Measurements from ENCODE around the gene PLXNA2.

Gene PLXNA2

GRCh38 chr1:208280681-208281450 lies 36.7 kb upstream of the PLXNA2 start:
- ChIA-PET CTCF (no interaction called here), POLR2A (no interaction called here)
- peaks cover 0 to 19% (median 0%) of the 10 kb centered on the region in 5 experiments for H3K27me3 ChIP-seq (replicated peaks in 2 of 5; ENCODE audit: control insufficient read depth in 4 of 5, insufficient read depth in 5 of 5, low read length in 4 of 5)
- no peaks in the 10 kb centered on the region for H3K4me1 ChIP-seq (ENCODE audit: control extremely low read depth in 1 of 4, control insufficient read depth in 4 of 4, insufficient read depth in 4 of 4, low read length in 3 of 4)
- peak in 2 of 3 donors; percentile 6 to 31 for DNase-seq
- no peaks in the 10 kb centered on the region for H3K36me3 ChIP-seq (ENCODE audit: control insufficient read depth in 4 of 4, insufficient read depth in 4 of 4, low read length in 3 of 4)
- no peak overlapping the region for H3K27ac ChIP-seq (ENCODE audit: insufficient read depth in 1 of 2, low read depth in 1 of 2, low read length in 2 of 2, poor library complexity in 1 of 2, severe bottlenecking in 2 of 2)
- H3K4me3 ChIP-seq (ENCODE audit: control insufficient read depth in 1 of 7, extremely low read depth in 1 of 7, insufficient read depth in 4 of 7, low read depth in 2 of 7, low read length in 6 of 7): no peak overlapping the region
- WGBS (ENCODE audit: insufficient coverage): 53% methylated on average over 7 of the region's 8 CpGs
- H3K9me3 ChIP-seq (ENCODE audit: control extremely low read depth in 1 of 5, control insufficient read depth in 4 of 5, insufficient read depth in 2 of 5, low read depth in 1 of 5, low read length in 4 of 5): no peaks in the 10 kb centered on the region

DNA sequence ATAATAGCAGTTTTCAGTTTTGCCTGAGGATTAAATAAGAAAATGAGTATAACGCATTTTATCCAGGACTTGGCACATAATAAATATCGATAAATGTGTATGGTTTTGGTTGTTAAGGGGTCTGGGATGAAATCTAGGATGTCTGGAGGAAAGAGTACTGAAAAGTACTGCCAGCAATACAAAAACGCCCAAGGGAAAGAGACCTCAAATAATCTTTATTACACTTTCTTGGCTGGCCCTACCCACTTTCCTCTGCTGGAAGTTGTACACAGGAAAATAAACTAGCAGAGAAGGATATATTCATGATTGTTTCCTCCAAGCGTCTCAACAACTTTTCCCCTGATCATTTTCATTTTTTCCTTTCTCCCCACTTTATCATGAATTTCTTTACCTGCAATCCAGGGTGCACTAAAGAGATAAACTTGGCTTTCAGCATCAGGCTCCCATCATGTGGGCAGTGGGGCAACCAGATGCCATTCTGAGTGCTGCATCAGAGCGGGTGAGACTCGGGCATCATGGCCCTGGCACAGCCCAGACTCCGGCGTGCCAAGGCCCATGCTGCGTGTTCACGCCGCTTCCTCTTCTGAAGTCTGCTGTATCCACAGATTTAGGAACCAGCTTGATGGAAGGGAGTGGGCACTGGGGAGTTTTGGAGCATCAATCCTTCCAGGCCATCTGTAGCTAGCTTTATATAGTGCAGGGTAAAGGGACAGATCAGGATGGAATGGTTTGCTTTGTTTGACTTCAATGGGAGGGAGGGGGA lies 35.8 kb upstream of the PLXNA2 start:
- H3K9me3 ChIP-seq (ENCODE audit: control extremely low read depth in 1 of 5, control insufficient read depth in 4 of 5, insufficient read depth in 2 of 5, low read depth in 1 of 5, low read length in 4 of 5): no peaks in the 10 kb centered on the region
- H3K36me3 ChIP-seq (ENCODE audit: control insufficient read depth in 4 of 4, insufficient read depth in 4 of 4, low read length in 3 of 4): no peaks in the 10 kb centered on the region
- H3K4me3 ChIP-seq (ENCODE audit: control insufficient read depth in 1 of 7, extremely low read depth in 1 of 7, insufficient read depth in 4 of 7, low read depth in 2 of 7, low read length in 6 of 7): no peak overlapping the region
- 99% methylated on average over 10 of the region's 11 CpGs for WGBS (ENCODE audit: insufficient coverage)
- no peak for DNase-seq
- POLR2A ChIA-PET: no interaction called here
- CTCF ChIA-PET: no interaction called here
- H3K27me3 ChIP-seq (replicated peaks in 2 of 5; ENCODE audit: control insufficient read depth in 4 of 5, insufficient read depth in 5 of 5, low read length in 4 of 5): peaks cover 0 to 19% (median 3%) of the 10 kb centered on the region in 5 experiments
- H3K4me1 ChIP-seq (ENCODE audit: control extremely low read depth in 1 of 4, control insufficient read depth in 4 of 4, insufficient read depth in 4 of 4, low read length in 3 of 4): no peaks in the 10 kb centered on the region
- H3K27ac ChIP-seq (ENCODE audit: insufficient read depth in 1 of 2, low read depth in 1 of 2, low read length in 2 of 2, poor library complexity in 1 of 2, severe bottlenecking in 2 of 2): no peak overlapping the region

- Histone ChIP-seq H3K4me3 (ENCODE audit: control insufficient read depth in 1 of 7, extremely low read depth in 1 of 7, insufficient read depth in 4 of 7, low read depth in 2 of 7, low read length in 6 of 7) (no peak overlapping the region), H3K9me3 (ENCODE audit: control extremely low read depth in 1 of 5, control insufficient read depth in 4 of 5, insufficient read depth in 2 of 5, low read depth in 1 of 5, low read length in 4 of 5) (no peaks in the 10 kb centered on the region), H3K27me3 (replicated peaks in 2 of 5; ENCODE audit: control insufficient read depth in 4 of 5, insufficient read depth in 5 of 5, low read length in 4 of 5) (peaks cover 0 to 19% (median 3%) of the 10 kb centered on the region in 5 experiments), H3K36me3 (ENCODE audit: control insufficient read depth in 4 of 4, insufficient read depth in 4 of 4, low read length in 3 of 4) (no peaks in the 10 kb centered on the region), H3K27ac (ENCODE audit: insufficient read depth in 1 of 2, low read depth in 1 of 2, low read length in 2 of 2, poor library complexity in 1 of 2, severe bottlenecking in 2 of 2) (no peak overlapping the region), H3K4me1 (ENCODE audit: control extremely low read depth in 1 of 4, control insufficient read depth in 4 of 4, insufficient read depth in 4 of 4, low read length in 3 of 4) (no peaks in the 10 kb centered on the region)
- no peak for DNase-seq
- ChIA-PET POLR2A (interaction anchor here (0.6 kb wide), 1 partner anchor 1117 kb away, joined by 3 read pairs; no protein-coding TSS in a partner anchor), CTCF (no interaction called here)
- 75% methylated on average over 1 of the region's 1 CpG for WGBS (ENCODE audit: insufficient coverage)
These were observed 34.5 kb upstream of the PLXNA2 start for GRCh38 chr1:208278638-208279037.

- no peaks in the 10 kb centered on the region for H3K4me1 ChIP-seq (ENCODE audit: control extremely low read depth in 1 of 4, control insufficient read depth in 4 of 4, insufficient read depth in 4 of 4, low read length in 3 of 4)
- H3K27ac ChIP-seq (ENCODE audit: insufficient read depth in 1 of 2, low read depth in 1 of 2, low read length in 2 of 2, poor library complexity in 1 of 2, severe bottlenecking in 2 of 2): no peak overlapping the region
- ChIA-PET CTCF (interaction anchor here (1.4 kb wide), 1 partner anchor 50 kb away, joined by 3 read pairs; no protein-coding TSS in a partner anchor), POLR2A (no interaction called here)
- no peak for DNase-seq
- no peaks in the 10 kb centered on the region for H3K36me3 ChIP-seq (ENCODE audit: control insufficient read depth in 4 of 4, insufficient read depth in 4 of 4, low read length in 3 of 4)
- H3K4me3 ChIP-seq (ENCODE audit: control insufficient read depth in 1 of 7, extremely low read depth in 1 of 7, insufficient read depth in 4 of 7, low read depth in 2 of 7, low read length in 6 of 7): no peak overlapping the region
- H3K9me3 ChIP-seq (ENCODE audit: control extremely low read depth in 1 of 5, control insufficient read depth in 4 of 5, insufficient read depth in 2 of 5, low read depth in 1 of 5, low read length in 4 of 5): no peaks in the 10 kb centered on the region
- peaks cover 0 to 19% (median 3%) of the 10 kb centered on the region in 5 experiments for H3K27me3 ChIP-seq (replicated peaks in 2 of 5; ENCODE audit: control insufficient read depth in 4 of 5, insufficient read depth in 5 of 5, low read length in 4 of 5)
- WGBS (ENCODE audit: insufficient coverage): 94% methylated on average over 3 of the region's 3 CpGs
These were observed 32.7 kb upstream of the PLXNA2 start for GRCh38 chr1:208276757-208277435.

DNA sequence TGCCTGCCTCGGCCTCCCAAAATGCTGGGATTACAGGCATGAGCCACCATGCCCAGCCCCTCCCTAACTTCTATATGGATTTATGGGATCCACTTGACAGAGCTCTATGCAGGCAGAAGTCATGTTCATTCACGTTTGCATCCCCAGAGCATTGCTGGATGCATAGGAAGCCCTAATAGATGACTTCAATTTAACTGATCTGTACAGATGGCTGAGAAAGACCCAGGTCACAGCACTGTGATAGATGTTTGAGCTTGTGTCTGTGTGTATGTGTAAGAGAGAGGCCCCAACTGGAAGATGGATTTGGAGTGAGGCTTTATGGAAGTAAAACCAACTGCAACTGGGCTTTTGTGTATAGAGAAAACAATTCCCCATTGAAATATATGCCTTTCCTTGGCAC lies 30.9 kb upstream of the PLXNA2 start:
- no peaks in the 10 kb centered on the region for H3K9me3 ChIP-seq (ENCODE audit: control extremely low read depth in 1 of 5, control insufficient read depth in 4 of 5, insufficient read depth in 2 of 5, low read depth in 1 of 5, low read length in 4 of 5)
- H3K36me3 ChIP-seq (ENCODE audit: control insufficient read depth in 4 of 4, insufficient read depth in 4 of 4, low read length in 3 of 4): no peaks in the 10 kb centered on the region
- H3K27me3 ChIP-seq (replicated peaks in 2 of 5; ENCODE audit: control insufficient read depth in 4 of 5, insufficient read depth in 5 of 5, low read length in 4 of 5): peaks cover 0 to 16% (median 3%) of the 10 kb centered on the region in 5 experiments
- ChIA-PET CTCF (no interaction called here), POLR2A (no interaction called here)
- DNase-seq: no peak
- no peaks in the 10 kb centered on the region for H3K4me1 ChIP-seq (ENCODE audit: control extremely low read depth in 1 of 4, control insufficient read depth in 4 of 4, insufficient read depth in 4 of 4, low read length in 3 of 4)
- H3K27ac ChIP-seq (ENCODE audit: insufficient read depth in 1 of 2, low read depth in 1 of 2, low read length in 2 of 2, poor library complexity in 1 of 2, severe bottlenecking in 2 of 2): no peak overlapping the region
- WGBS (ENCODE audit: insufficient coverage): 100% methylated on average over 2 of the region's 2 CpGs
- H3K4me3 ChIP-seq (ENCODE audit: control insufficient read depth in 1 of 7, extremely low read depth in 1 of 7, insufficient read depth in 4 of 7, low read depth in 2 of 7, low read length in 6 of 7): no peak overlapping the region

- peaks cover 0 to 24% (median 5%) of the 10 kb centered on the region in 5 experiments for H3K27me3 ChIP-seq (replicated peaks in 2 of 5; ENCODE audit: control insufficient read depth in 4 of 5, insufficient read depth in 5 of 5, low read length in 4 of 5)
- WGBS (ENCODE audit: insufficient coverage): 97% methylated on average over 6 of the region's 6 CpGs
- no peak overlapping the region for H3K4me3 ChIP-seq (ENCODE audit: control insufficient read depth in 1 of 7, extremely low read depth in 1 of 7, insufficient read depth in 4 of 7, low read depth in 2 of 7, low read length in 6 of 7)
- CTCF ChIA-PET: no interaction called here
- POLR2A ChIA-PET: no interaction called here
- no peak overlapping the region for H3K27ac ChIP-seq (ENCODE audit: insufficient read depth in 1 of 2, low read depth in 1 of 2, low read length in 2 of 2, poor library complexity in 1 of 2, severe bottlenecking in 2 of 2)
- no peaks in the 10 kb centered on the region for H3K9me3 ChIP-seq (ENCODE audit: control extremely low read depth in 1 of 5, control insufficient read depth in 4 of 5, insufficient read depth in 2 of 5, low read depth in 1 of 5, low read length in 4 of 5)
- no peaks in the 10 kb centered on the region for H3K4me1 ChIP-seq (ENCODE audit: control extremely low read depth in 1 of 4, control insufficient read depth in 4 of 4, insufficient read depth in 4 of 4, low read length in 3 of 4)
- no peaks in the 10 kb centered on the region for H3K36me3 ChIP-seq (ENCODE audit: control insufficient read depth in 4 of 4, insufficient read depth in 4 of 4, low read length in 3 of 4)
- no peak for DNase-seq
These were observed 29.3 kb upstream of the PLXNA2 start for GRCh38 chr1:208273386-208274017.

All from common myeloid progenitor, CD34-positive (primary cell).